ENCODE measurements around the gene GALNT3.

The GALNT3 gene

DNA sequence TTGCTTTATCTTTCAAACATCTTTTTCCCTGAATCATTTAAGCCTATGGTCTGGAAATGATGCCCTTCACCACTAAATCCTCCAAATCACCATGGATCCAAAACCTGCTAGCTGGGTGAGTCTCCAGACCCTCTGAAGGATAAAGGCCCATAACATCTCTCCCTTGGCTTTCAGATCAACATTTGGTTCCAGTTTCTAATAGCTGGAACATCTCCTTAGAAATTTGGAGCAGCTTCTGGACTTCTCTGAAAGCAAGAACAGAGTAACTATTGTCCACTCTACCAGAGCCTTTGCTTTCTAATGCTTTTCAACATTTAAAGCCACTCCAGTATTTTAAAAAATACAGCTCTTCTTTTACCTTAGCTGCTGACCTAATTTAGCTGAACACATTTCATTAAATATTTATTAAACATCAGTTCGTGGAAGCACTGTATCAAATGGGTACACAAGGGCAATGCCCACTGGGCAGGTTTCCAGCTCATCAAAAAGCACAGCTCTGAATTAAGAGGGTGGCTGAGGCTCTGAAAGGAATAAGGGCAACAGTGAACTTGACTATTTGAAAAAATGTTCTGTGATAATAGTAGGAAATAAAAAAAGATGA is 75.3 kb downstream of the GALNT3 start:
- no peak for DNase-seq

DNA sequence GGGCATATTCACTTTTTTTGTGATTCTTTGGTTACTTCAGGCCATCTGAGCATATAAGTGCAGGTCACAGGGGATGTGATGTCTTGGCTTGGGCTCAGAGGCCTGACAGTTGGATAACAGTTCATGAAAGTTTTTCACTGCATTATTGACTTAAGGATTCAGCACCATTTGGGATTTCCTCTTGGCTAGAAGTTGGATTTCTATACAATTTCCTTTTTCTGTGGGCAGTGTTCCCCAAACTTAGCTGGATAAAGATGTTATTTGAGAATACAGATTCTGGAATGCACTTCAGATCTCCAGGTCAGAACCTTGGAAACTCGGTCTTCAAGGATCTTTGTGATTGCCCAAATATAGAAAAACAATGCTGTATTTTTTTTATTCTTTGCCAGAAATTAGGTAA is 78.0 kb downstream of the GALNT3 start:
- no peak for DNase-seq

DNA sequence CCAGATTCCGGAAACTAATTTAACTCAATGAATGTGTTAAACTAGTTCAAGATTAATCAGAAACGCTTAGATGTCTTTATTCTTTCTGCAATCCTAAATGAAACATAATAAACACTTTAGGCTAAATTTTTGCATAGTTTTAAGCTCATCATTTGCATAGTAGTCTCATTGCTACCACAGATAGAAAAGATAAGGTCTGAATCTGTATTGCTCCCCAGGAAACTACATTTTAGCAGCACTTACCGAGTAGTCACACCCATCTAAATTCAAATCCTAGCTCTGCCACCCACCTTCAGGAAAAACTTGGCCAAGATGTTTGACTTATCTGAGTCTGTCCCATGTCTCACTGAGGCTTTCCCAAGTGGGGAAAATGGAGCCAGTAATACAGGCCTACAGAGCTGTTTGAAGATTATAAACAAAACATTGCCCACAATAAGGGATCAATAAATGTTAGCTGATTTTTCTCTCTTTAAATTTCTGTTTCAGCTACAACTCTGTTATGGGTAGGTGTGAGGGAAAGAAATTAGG is 87.0 kb downstream of the GALNT3 start:
- DNase-seq, result no peak

DNA sequence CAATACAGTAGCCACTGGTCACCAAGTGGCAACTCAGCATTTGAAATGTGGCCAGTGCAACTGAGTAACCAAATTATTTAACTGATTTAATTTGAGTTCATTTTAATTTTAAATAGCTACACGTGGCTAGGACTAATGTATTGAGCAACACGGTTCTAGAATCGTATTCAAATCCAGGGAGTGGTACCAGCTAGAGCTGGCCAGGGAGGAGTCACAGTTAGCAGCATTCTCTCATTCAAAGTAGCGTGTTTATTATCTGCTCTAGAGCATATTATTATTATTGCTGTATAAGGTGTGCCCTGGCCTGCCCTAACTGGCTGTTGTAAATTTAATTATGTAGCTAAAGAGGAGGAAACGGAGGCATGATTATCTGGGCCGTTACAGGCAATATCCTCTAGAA is 92.9 kb downstream of the GALNT3 start:
- DNase-seq, result no peak

DNA sequence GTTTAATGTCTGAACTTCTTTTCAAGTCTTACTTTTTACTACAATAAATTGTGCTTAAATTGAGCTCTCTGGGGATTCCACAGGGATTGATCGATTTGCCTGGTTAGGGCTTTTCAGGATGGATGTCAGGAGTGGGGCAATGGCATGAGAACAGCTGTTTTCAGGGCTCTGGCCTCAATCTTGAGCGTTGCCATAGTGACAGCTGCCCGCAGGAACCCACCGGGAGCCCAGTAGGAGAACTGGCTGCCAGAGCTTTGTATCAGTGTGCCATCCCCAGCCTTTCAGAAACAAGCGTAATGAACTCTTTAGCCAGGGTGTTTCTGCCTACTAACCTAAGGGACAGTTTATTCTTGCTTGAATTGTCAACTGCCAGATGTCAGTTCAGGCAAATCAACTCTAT is 93.5 kb downstream of the GALNT3 start:
- no peak for DNase-seq

DNA sequence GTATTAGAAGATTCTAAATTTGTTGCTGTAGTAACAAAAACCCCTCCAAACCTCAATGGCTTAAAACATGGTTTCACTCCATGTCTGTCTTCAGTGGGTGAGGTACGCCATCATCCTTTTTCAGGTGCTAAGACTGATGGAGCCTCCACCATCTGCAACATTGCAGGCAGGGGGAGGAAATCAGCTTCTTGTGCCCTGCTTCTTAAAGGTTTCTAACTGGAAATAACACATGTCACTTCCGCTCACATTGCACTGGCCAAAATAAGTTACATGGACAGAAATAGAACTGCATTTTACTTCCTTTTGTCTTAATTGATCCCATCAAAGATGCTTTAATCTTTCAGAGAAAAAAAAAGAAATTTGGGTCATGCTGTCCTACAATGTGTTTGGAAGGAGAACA is 94.1 kb downstream of the GALNT3 start:
- DNase-seq, result no peak

DNA sequence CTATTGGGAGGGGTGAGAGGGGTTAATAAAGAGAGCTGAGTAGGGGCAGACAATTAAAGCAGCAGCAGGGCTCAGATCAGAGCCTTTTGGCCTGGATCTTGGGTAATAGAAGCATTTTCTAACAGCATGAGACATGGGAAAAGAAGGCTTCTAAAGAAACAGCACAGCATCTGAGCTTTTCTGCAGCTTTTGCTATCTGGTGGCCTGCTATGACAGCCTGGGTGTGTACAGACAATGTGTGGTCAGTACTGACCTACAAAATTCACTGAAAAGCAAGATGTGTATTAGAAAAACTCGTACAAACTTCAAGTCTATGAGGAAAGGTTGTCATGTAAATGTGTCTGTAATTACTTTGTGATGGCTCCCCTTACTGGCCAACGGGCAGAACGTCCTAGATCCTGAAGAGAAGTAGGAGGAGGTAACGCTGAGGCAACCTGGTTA is 95.6 kb downstream of the GALNT3 start:
- peak; percentile 19 for DNase-seq

DNA sequence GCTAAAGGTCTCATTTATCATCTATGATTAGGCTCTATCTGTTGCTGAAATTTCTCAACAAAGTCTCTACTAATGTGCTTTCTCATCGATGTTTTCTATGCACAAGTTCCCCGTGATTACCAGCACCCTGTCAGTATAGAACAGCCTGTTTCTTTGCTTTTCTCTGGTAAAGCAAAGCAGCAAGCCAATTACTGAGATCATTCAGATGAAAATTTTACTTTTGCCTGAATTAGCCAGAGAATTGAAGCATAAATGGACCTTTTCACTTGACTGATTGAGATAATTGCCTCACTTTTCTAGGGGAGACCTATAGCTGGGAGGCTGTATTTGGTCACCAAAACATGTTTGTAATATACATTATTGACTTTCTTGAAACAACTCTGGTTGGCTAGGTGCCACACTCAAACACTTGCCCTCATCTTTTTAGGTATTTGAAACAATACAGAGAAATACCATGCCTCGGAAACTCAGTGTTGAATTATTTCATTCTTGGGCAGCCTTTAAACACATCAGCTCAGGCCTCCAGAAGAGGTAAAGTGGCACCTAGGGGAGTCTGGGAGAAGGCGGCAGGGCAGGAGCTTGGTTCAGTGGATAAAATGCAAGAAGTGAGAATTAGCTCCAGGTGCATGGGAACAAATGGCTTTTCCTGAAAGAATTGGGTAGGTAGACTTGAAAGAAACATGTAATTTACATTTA is 96.2 kb downstream of the GALNT3 start:
- no peak for DNase-seq
